Adrenal gland (tissue), 5 donors: ENCODE data around the gene PDGFD.

Experiments
- CTCF ChIP-seq, 6 experiments: fragments of 450-650 bp in 4 of 6; fragments of 200-600 bp in 2 of 6; sonication (generic) in 1 of 6; IDR thresholded peaks; 1 replicate in 5 of 6; 2 replicates in 1 of 6; pipeline versions ENCODE4 v1.5.1 to v1.8.0; 2016 to 2021; ENCODE audit warnings: antibody characterized with exemption in 6 of 6, mild to moderate bottlenecking in 2 of 6, moderate library complexity in 1 of 6
- POLR2A ChIP-seq, 2 donors: fragments of 450-650 bp; IDR thresholded peaks; one replicate each; pipeline ENCODE4 v1.6.1; 2017; ENCODE audit warnings: antibody characterized with exemption in 2 of 2, mild to moderate bottlenecking in 2 of 2, moderate library complexity in 1 of 2
- donor health status: DM: no; HTN: no; CAD: no.

GRCh38 chr11:104073950-104074705, 89.8 kb downstream of the PDGFD start:
- no peak for TF ChIP-seq CTCF (IDR thresholded peaks at IDR 0.05)
- TF ChIP-seq POLR2A (IDR thresholded peaks at IDR 0.05), result no peak
